Left lung (tissue), 10 donors: ENCODE measurements around the gene CRABP2. TPM values are rescaled to one million over a fixed set of nuclear protein-coding genes. Genes with fewer than 3 reads are reported as not detected.

Experiments used
- ATAC-seq: fragments of 200-7000 bp; cut with Tn5 transposase; one replicate; pipeline ENCODE4 v1.9.1; 2020; ENCODE audit warnings: moderate library complexity
- DNase-seq, 4 donors: peaks; one replicate each; pipeline ENCODE4 v3.0.0-alpha.2; 2013 to 2020
- H3K27ac ChIP-seq, 2 donors: fragments of 200-600 bp; sonication (generic) in 1 of 2; one replicate each; pipeline versions ENCODE4 v1.5.0 to v1.8.0; 2020 to 2021
- H3K27me3 ChIP-seq, 2 donors: fragments of 200-600 bp; sonication (generic) in 1 of 2; one replicate each; pipeline versions ENCODE4 v1.5.0 to v1.8.0; 2020 to 2021
- H3K36me3 ChIP-seq, 2 donors: fragments of 200-600 bp; sonication (generic) in 1 of 2; one replicate each; pipeline versions ENCODE4 v1.5.0 to v1.8.0; 2020 to 2021
- H3K4me1 ChIP-seq, 2 donors: fragments of 200-600 bp; one replicate each; pipeline ENCODE4 v1.8.0; 2021
- H3K4me3 ChIP-seq, 2 donors: fragments of 200-600 bp; sonication (generic) in 1 of 2; one replicate each; pipeline versions ENCODE4 v1.5.0 to v1.8.0; 2020 to 2021; ENCODE audit warnings: mild to moderate bottlenecking in 1 of 2
- H3K9me3 ChIP-seq, 2 donors: fragments of 200-600 bp; sonication (generic) in 1 of 2; one replicate each; pipeline versions ENCODE4 v1.5.0 to v1.8.0; 2020 to 2021
- intact Hi-C, 2 donors: fragments of 100-400 bp; cut with DNase I; formaldehyde crosslinking; loops; one replicate each; pipeline versions ENCODE4 v1.11.2 to v1.14.2; 2022
- polyA plus RNA-seq, 6 donors: library from polyadenylated mRNA; unstranded; fragments of 120-200 nt; gene quantifications; one replicate each; pipeline ENCODE4 v1.2.1, GENCODE V29; 2013; ENCODE audit not compliant: insufficient read length in 6 of 6
- total RNA-seq, 2 donors: library from RNA; stranded (reverse); fragmentation: NEBNext Ultra II Directional; extraction: Animal tissue kit (Norgen Biotek cat#: 25700); gene quantifications; one replicate each; pipeline ENCODE4 v1.2.1, GENCODE V29; 2021
- TF ChIP-seq, protein P1 (sequence below), 2 donors: fragments of 200-600 bp; sonication (generic) in 1 of 2; IDR thresholded peaks; one replicate each; pipeline versions ENCODE4 v1.5.0 to v1.8.0; 2021; ENCODE audit warnings: antibody characterized with exemption in 2 of 2
- donor health status: DM: no; HTN: yes; CAD: no.
- donor health status: DM: no; HTN: no; CAD: no.

Gene CRABP2
- total and polyA plus RNA-seq, 8 donors: 2.7 to 154 (median 98.4) TPM

DNA sequence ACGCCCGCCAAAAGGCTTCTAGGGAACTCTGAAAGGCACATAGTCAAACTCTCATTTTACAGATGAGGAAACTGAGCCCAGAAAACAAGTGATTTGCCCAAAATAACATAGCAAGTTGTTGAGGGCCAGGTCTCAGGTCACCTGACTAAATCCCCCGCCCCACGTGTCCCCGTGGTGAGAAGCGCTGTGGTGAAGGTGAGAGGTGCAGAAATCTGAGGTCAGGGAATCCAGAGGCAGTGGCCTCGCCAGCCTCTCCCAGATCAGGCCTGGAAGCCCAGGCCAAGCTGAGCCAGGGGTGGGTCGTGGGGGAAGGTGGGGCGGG is 41.0 kb upstream of the CRABP2 start:
- Histone ChIP-seq H3K27me3 (no peaks in the 10 kb centered on the region), H3K27ac (peak overlapping the region; percentile 98), H3K9me3 (no peaks in the 10 kb centered on the region), H3K36me3 (peaks cover 0 to 35% of the 10 kb centered on the region in 2 donors), H3K4me1 (peaks cover 38 to 82% of the 10 kb centered on the region in 2 donors), H3K4me3 (peak overlapping the region; percentile 45 to 97)
- intact Hi-C loops: no loop called here
- TF ChIP-seq, protein P1, sequence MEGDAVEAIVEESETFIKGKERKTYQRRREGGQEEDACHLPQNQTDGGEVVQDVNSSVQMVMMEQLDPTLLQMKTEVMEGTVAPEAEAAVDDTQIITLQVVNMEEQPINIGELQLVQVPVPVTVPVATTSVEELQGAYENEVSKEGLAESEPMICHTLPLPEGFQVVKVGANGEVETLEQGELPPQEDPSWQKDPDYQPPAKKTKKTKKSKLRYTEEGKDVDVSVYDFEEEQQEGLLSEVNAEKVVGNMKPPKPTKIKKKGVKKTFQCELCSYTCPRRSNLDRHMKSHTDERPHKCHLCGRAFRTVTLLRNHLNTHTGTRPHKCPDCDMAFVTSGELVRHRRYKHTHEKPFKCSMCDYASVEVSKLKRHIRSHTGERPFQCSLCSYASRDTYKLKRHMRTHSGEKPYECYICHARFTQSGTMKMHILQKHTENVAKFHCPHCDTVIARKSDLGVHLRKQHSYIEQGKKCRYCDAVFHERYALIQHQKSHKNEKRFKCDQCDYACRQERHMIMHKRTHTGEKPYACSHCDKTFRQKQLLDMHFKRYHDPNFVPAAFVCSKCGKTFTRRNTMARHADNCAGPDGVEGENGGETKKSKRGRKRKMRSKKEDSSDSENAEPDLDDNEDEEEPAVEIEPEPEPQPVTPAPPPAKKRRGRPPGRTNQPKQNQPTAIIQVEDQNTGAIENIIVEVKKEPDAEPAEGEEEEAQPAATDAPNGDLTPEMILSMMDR (IDR thresholded peaks at IDR 0.05): no peak
- no peak for ATAC-seq
- no peak for DNase-seq

DNA sequence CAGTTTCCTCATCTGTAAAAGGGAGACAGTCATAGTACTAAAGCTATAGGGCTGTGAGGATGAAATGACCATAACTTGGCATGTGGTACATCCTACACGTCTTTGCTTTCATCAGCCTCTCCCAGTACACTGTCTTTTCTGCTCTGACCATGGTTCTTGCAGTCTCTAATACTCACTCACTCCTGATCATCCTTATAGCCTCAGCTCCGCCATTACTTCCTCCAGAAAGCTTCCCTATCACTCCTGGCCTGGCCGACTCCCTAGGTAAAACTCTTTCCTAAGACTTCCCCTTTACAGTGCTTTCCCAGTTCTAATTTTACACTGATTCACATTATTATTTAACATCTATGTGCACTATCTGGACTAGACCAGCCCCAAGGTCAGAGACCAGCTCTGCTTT is 40.5 kb upstream of the CRABP2 start:
- peak overlapping the region; percentile 45 to 97 for H3K4me3 ChIP-seq
- intact Hi-C loops: no loop called here
- ATAC-seq (no peak), DNase-seq (no peak)
- H3K27ac ChIP-seq: peak overlapping the region; percentile 98
- TF ChIP-seq, protein P1 (IDR thresholded peaks at IDR 0.05): no peak
- peaks cover 38 to 83% of the 10 kb centered on the region in 2 donors for H3K4me1 ChIP-seq
- H3K36me3 ChIP-seq: peaks cover 0 to 35% of the 10 kb centered on the region in 2 donors
- H3K27me3 ChIP-seq: no peaks in the 10 kb centered on the region
- H3K9me3 ChIP-seq: no peaks in the 10 kb centered on the region

DNA sequence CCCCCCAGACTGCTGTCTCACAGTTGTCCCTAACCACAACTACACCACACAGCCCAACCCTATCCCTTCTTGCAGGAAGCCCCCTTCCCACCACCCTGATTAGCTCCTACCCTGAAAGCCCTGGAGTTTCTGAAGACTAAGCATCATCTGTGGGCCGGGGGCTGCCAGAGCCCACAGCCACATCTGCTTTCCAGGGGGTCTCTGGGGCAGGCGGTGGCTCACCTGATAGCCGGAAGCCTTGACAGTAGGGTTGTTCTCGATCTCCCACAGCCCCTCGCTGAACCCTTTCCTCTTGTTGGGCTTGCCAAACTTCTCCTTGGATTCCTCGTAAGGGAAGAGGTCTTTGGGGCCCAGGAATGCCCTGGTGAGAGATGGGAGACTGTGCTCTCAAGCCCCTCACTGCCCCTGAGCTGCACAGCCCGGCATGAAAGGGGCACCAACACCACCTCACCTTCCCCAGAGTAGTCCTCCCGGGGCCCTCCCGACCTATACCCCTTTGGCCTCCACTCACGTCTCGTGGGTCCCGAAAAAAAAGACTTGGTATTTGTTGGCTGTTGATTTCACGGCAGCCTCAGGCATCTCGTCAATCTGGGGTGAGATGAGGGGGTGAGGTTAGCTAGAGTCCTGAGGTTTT is 39.5 kb upstream of the CRABP2 start:
- no peaks in the 10 kb centered on the region for H3K9me3 ChIP-seq
- H3K27ac ChIP-seq: peak overlapping the region in 1 of 2 donors; percentile 98
- TF ChIP-seq, protein P1 (IDR thresholded peaks at IDR 0.05): no peak
- no peak overlapping the region for H3K4me3 ChIP-seq
- DNase-seq: no peak
- H3K27me3 ChIP-seq: no peaks in the 10 kb centered on the region
- H3K4me1 ChIP-seq: peaks cover 42 to 86% of the 10 kb centered on the region in 2 donors
- ATAC-seq: no peak
- intact Hi-C loops: no loop called here
- peaks cover 0 to 35% of the 10 kb centered on the region in 2 donors for H3K36me3 ChIP-seq

DNA sequence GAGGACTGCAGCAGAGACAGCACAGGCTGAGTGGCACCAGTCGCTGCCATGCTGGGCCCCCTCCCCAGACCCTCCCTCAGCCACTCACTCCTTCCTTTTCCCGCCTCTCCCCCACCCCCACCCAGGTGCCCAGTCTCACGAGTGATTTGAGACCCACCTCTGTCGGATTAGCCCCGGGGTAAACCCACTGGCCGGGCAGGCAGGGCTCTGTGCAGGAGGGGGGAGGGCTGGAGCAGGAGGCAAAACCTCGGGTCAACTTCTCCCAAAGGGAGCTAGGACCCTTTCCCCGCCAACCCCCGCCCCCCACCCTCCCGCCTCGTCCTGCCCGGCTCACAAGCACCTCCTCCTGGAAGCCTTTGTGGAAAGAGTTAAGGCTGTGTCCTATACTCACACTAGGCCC is 39.0 kb upstream of the CRABP2 start:
- Histone ChIP-seq H3K27me3 (no peaks in the 10 kb centered on the region), H3K36me3 (peaks cover 0 to 35% of the 10 kb centered on the region in 2 donors), H3K27ac (peak overlapping the region in 1 of 2 donors; percentile 89), H3K9me3 (no peaks in the 10 kb centered on the region), H3K4me1 (peaks cover 37 to 86% of the 10 kb centered on the region in 2 donors), H3K4me3 (no peak overlapping the region)
- DNase-seq: no peak
- intact Hi-C loops: no loop called here
- TF ChIP-seq, protein P1 (IDR thresholded peaks at IDR 0.05): no peak
- ATAC-seq: no peak

DNA sequence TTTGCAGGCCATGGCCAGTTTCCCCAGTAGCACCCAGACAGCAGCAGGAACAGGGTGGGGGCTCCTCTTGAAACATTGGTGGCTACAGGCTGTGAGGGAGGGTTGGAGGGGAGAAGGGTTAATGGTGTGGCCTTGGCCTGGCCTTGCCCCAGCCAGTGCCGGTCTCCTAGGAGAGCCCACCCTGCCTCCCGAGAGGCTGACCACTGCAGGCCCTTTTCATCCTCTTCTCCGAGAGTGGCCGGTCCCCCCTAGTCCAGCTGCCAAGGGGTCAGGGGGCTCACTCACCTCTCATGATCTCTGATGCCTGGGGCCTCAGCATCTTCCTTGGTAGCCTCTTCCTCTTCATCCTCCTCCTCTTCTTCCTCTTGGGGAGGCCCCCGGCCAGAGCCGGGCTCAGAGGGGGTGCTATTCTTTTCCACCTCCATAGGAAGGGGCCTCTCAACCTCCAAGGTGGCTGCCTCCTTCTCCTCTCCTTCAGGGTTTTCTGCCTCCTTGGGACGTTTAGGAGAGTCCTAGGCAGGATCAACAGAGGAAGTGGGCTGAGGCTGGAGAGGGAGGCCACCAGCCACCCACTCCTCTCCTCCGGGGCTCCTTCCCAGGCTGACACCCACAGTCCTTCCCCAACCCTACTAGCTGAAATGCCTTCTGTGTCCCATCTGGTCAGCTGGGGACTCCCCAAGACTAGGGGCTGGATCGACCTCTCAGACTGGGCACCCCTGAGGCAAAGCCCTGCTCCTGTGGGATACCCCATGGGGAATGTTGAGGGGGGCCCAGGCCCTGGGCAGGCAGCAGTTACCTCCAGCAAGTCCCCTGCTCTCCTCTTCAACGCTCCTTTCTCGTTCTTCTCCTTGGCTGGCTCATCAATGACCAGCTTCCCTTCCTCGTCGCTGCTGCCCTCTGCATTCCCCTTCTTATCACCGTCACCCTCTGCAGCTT is 38.3 kb upstream of the CRABP2 start:
- no peaks in the 10 kb centered on the region for H3K27me3 ChIP-seq
- TF ChIP-seq, protein P1 (IDR thresholded peaks at IDR 0.05): no peak
- H3K9me3 ChIP-seq: no peaks in the 10 kb centered on the region
- H3K4me1 ChIP-seq: peaks cover 30 to 79% of the 10 kb centered on the region in 2 donors
- no peak for DNase-seq
- H3K27ac ChIP-seq: peak overlapping the region in 1 of 2 donors; percentile 89
- intact Hi-C loops: no loop called here
- H3K4me3 ChIP-seq: no peak overlapping the region
- H3K36me3 ChIP-seq: peaks cover 0 to 35% of the 10 kb centered on the region in 2 donors
- no peak for ATAC-seq
